ENCODE data around the gene ST8SIA4. TPM values are rescaled to one million over a fixed set of nuclear protein-coding genes. Genes with fewer than 3 reads are reported as not detected.

Gene ST8SIA4
- total RNA-seq, 1 donor from 2014 or later: 0.42 TPM

- TF ChIP-seq, protein P1, sequence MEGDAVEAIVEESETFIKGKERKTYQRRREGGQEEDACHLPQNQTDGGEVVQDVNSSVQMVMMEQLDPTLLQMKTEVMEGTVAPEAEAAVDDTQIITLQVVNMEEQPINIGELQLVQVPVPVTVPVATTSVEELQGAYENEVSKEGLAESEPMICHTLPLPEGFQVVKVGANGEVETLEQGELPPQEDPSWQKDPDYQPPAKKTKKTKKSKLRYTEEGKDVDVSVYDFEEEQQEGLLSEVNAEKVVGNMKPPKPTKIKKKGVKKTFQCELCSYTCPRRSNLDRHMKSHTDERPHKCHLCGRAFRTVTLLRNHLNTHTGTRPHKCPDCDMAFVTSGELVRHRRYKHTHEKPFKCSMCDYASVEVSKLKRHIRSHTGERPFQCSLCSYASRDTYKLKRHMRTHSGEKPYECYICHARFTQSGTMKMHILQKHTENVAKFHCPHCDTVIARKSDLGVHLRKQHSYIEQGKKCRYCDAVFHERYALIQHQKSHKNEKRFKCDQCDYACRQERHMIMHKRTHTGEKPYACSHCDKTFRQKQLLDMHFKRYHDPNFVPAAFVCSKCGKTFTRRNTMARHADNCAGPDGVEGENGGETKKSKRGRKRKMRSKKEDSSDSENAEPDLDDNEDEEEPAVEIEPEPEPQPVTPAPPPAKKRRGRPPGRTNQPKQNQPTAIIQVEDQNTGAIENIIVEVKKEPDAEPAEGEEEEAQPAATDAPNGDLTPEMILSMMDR (IDR thresholded peaks at IDR 0.05): no peak
- Mint-ChIP-seq H3K36me3 (ENCODE audit: low read depth) (no peaks in the 10 kb centered on the region), H3K9me3 (ENCODE audit: low read depth) (no peaks in the 10 kb centered on the region), H3K27ac (ENCODE audit: unreplicated experiment) (no peak overlapping the region), H3K27me3 (ENCODE audit: low read depth) (no peaks in the 10 kb centered on the region), H3K4me3 (ENCODE audit: unreplicated experiment) (no peak overlapping the region), H3K4me1 (ENCODE audit: low read depth) (peaks cover 5% of the 10 kb centered on the region)
- no peak for DNase-seq (ENCODE audit: low spot score)
These were observed 102.5 kb downstream of the ST8SIA4 start for GRCh38 chr5:100800562-100800961.

- no peak overlapping the region for H3K27ac Mint-ChIP-seq (ENCODE audit: unreplicated experiment)
- DNase-seq (ENCODE audit: low spot score): no peak
- no peaks in the 10 kb centered on the region for H3K9me3 Mint-ChIP-seq (ENCODE audit: low read depth)
- peaks cover 5% of the 10 kb centered on the region for H3K4me1 Mint-ChIP-seq (ENCODE audit: low read depth)
- no peaks in the 10 kb centered on the region for H3K27me3 Mint-ChIP-seq (ENCODE audit: low read depth)
- TF ChIP-seq, protein P1 (IDR thresholded peaks at IDR 0.05): no peak
- no peak overlapping the region for H3K4me3 Mint-ChIP-seq (ENCODE audit: unreplicated experiment)
- no peaks in the 10 kb centered on the region for H3K36me3 Mint-ChIP-seq (ENCODE audit: low read depth)
These were observed 103.9 kb downstream of the ST8SIA4 start for GRCh38 chr5:100799166-100799565.

DNA sequence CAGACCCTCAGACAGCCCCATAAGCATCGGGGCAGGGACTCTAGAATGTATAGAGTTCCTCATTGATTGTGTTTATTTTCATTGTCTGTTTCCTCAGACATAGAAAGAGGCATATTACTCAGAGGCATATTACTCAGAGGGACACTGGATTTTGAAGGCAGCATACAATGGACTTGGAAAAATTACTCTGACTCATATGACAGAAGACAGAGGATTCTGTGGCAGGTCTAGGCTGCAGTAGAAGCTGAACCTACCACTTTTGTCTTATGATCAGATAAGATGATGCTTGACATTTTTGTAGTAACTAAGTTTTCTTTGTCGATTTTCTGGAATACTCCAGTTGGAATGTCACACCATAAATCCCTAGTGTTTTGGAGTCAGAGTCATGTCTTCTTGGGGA is 105.2 kb downstream of the ST8SIA4 start:
- TF ChIP-seq, protein P1 (IDR thresholded peaks at IDR 0.05): no peak
- no peak for DNase-seq (ENCODE audit: low spot score)
- Mint-ChIP-seq H3K36me3 (ENCODE audit: low read depth) (no peaks in the 10 kb centered on the region), H3K4me1 (ENCODE audit: low read depth) (no peaks in the 10 kb centered on the region), H3K27me3 (ENCODE audit: low read depth) (no peaks in the 10 kb centered on the region), H3K4me3 (ENCODE audit: unreplicated experiment) (no peak overlapping the region), H3K27ac (ENCODE audit: unreplicated experiment) (no peak overlapping the region), H3K9me3 (ENCODE audit: low read depth) (no peaks in the 10 kb centered on the region)

DNA sequence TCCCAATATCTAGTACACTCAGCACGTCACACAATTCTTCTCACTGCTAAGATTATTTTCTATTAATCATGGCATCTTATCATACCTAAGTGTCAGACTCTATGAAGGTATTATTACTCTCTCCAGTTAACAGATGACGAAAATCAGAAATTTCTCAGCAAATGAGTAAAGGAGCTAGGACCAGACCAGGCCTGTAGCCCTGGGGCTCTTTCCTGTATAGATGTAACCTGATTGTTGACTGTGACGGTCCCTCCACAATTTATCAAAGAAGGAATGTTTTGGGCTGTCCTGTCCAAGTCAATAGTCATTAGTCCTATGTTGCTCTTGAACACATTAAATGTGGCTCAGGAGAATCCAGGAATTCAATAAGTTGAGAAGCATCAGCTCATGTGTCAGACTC is 106.2 kb downstream of the ST8SIA4 start:
- Mint-ChIP-seq H3K36me3 (ENCODE audit: low read depth) (no peaks in the 10 kb centered on the region), H3K4me3 (ENCODE audit: unreplicated experiment) (no peak overlapping the region), H3K27me3 (ENCODE audit: low read depth) (peaks cover 2% of the 10 kb centered on the region), H3K4me1 (ENCODE audit: low read depth) (no peaks in the 10 kb centered on the region), H3K27ac (ENCODE audit: unreplicated experiment) (no peak overlapping the region), H3K9me3 (ENCODE audit: low read depth) (no peaks in the 10 kb centered on the region)
- DNase-seq (ENCODE audit: low spot score): no peak
- TF ChIP-seq, protein P1 (IDR thresholded peaks at IDR 0.05): no peak

DNA sequence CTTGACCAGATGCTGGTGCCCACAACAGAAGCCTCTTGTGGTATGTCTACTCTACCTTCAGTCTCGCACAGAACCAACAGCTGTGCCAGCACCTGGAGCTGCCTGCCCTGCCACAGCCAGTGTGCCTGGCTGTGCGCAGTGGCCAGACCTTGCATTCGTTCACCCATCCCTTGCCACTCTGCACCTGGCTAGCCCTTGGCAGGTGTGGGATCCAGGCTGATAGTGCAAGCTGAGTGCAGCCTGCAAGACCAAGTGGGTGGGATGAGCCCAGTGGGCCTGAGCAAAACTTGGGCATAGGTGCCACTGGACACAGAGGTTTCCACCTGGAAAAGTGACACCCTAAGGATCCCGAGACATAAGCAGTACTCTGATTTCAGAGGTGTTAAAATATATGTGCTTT is 108.2 kb downstream of the ST8SIA4 start:
- no peaks in the 10 kb centered on the region for H3K4me1 Mint-ChIP-seq (ENCODE audit: low read depth)
- H3K36me3 Mint-ChIP-seq (ENCODE audit: low read depth): no peaks in the 10 kb centered on the region
- H3K27me3 Mint-ChIP-seq (ENCODE audit: low read depth): peaks cover 6% of the 10 kb centered on the region
- H3K27ac Mint-ChIP-seq (ENCODE audit: unreplicated experiment): no peak overlapping the region
- DNase-seq (ENCODE audit: low spot score): no peak
- H3K4me3 Mint-ChIP-seq (ENCODE audit: unreplicated experiment): no peak overlapping the region
- TF ChIP-seq, protein P1 (IDR thresholded peaks at IDR 0.05): no peak
- H3K9me3 Mint-ChIP-seq (ENCODE audit: low read depth): no peaks in the 10 kb centered on the region

Measured in chondrocyte (in vitro differentiated cells).